Measurements from ENCODE around the gene ARHGAP25.
"Not testable (repeated sequence)": the region's sequence is repeated elsewhere in the genome, so short reads cannot be mapped to it uniquely, and the experiment has no call there.

Gene ARHGAP25

DNA sequence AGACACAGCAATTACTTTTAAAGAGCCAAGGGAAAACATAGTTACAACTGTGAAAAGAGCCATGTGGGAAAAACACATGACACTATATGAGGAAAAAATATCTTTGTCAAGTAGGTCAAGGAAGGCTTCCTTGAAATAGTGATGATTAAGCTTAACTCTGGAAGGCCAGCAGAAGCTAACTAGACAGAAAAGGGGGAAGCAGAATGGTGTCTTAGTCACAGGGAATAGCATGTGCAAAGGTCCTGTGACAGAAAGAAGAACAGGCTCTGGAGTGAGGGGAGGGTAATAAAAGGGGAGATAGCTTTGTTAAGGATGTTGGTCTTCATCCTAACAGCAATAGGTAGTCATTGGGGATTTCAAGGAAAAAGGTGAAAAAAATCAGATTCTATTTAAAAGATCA is 64.0 kb downstream of the ARHGAP25 start:
- DNase-seq (ENCODE audit: low read depth) = no peak

GRCh38 chr2:68799140-68800026 is 64.8 kb downstream of the ARHGAP25 start:
- no peak for DNase-seq (ENCODE audit: low read depth)

GRCh38 chr2:68800027-68800401 is 65.4 kb downstream of the ARHGAP25 start:
- no peak for DNase-seq (ENCODE audit: low read depth)

- no peak for DNase-seq (ENCODE audit: low read depth)
Observed at GRCh38 chr2:68800517-68800916, 65.9 kb downstream of the ARHGAP25 start.

GRCh38 chr2:68802161-68802560 is 67.5 kb downstream of the ARHGAP25 start:
- not testable (repeated sequence) for DNase-seq (ENCODE audit: low read depth)

- DNase-seq (ENCODE audit: low read depth) = no peak
Observed at GRCh38 chr2:68805025-68805424, 70.4 kb downstream of the ARHGAP25 start.

GRCh38 chr2:68806511-68807109 is 72.0 kb downstream of the ARHGAP25 start:
- DNase-seq (ENCODE audit: low read depth) = no peak

- DNase-seq (ENCODE audit: low read depth) = no peak
Observed at GRCh38 chr2:68807821-68808266, 73.2 kb downstream of the ARHGAP25 start.

DNA sequence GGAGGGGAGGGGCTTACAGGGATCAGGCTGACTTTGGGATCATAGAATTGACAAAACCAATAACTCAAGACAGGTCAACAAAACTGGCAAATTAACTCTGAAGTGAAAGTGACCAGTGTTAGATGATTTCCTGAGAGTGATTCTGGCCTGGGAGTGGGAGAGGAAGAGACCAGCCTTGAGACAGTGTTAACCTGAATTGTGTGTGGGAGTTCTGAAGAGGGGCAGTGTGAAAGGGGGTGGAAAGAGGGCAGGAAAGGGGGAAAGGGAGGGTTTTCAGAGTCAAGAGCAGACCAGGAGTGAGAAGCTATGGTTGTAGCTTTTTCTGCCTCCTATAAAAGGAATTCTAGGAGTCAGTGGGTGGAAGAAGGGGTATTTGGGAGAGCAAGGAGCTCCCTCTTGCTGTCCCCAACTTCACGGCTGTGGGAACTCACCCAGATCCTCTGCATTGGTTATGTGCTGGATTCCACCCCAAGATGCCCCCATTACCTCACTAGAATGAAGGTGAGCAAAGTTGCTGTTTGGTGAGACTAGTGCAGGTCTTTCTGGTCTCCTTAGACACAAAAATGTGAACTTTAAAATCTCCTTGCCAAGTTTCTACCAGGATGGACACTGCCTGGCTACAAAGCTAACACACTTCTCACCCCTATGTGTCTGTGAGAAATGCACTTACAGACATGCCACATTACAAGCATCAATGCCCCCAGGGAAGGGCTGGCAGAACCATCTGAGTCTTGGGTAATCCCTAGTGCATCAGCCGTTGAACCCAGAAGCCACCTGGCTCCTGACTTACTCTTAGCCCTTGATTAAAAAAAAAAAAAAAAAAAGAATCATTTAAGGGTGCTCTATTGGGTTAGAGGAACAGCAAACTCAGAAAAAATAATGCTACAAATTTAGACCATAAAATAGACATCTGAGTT is 75.0 kb downstream of the ARHGAP25 start:
- no peak for DNase-seq (ENCODE audit: low read depth)

GRCh38 chr2:68811364-68811763 is 76.8 kb downstream of the ARHGAP25 start:
- DNase-seq (ENCODE audit: low read depth) = no peak

DNA sequence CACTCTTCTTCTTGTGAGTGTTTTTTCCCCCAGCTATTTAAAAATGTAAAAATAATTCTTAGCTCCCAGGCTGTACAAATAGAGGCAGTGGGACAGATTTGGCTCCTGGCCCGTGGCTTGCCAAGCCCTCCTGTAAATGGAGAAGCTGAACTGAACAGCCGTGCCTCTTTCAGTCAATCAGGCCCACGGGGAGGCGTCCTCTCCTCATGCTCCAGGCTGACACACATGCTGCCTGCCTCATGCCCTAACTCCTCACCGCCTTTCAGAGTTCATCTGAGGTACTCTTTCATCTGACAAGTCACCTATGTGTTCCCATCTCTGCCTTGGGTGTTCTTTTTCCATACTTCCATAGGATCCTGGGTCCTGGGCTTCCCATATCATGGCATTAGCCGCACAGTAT is 77.6 kb downstream of the ARHGAP25 start:
- no peak for DNase-seq (ENCODE audit: low read depth)

DNA sequence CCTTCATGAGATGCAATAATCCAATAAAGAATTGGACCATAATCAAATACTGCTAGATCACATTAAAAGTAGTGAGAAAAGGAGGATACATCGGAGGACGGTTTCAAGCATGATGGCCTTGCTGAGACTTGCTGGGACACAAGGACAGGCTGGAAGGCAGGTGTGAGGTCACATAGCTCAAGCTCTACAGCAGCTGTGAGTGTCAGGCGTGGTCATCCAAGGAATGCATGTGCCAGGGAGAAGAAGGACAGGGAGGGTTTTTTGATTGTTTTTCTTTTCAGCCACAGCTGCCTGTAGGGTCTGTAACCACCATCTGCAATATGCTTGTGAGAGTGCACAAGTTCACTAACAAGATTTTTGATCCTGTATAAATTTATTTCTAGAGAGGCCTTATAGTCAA is 79.0 kb downstream of the ARHGAP25 start:
- no peak for DNase-seq (ENCODE audit: low read depth)

GRCh38 chr2:68817306-68817705 is 82.7 kb downstream of the ARHGAP25 start:
- no peak for DNase-seq (ENCODE audit: low read depth)

GRCh38 chr2:68819556-68819955 is 84.9 kb downstream of the ARHGAP25 start:
- DNase-seq (ENCODE audit: low read depth) = no peak

DNA sequence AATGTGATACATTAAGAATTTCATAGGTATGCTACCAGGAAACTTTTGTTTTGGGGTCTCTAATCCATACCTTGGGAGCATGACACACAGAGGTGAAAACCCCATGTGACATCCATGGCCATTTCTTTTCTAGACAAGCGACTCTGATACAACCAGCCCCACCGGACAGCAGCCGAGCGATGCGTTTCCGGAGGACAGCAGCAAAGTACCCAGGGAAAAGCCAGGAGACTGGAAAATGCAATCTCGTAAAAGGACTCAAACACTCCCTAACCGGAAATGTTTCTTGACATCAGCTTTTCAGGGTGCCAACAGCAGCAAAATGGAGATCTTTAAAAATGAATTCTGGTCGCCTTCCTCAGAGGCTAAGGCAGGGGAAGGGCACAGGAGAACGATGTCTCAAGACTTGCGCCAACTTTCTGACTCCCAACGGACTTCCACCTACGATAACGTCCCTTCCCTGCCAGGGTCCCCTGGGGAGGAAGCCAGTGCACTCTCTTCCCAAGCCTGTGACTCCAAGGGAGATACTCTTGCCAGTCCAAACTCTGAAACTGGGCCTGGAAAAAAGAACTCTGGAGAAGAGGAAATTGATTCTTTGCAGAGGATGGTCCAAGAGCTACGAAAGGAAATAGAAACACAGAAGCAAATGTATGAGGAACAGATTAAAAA is 87.7 kb downstream of the ARHGAP25 start:
- DNase-seq (ENCODE audit: low read depth) = no peak

GRCh38 chr2:68824831-68825230 is 90.2 kb downstream of the ARHGAP25 start:
- no peak for DNase-seq (ENCODE audit: low read depth)

- DNase-seq (ENCODE audit: low read depth) = no peak
Observed at GRCh38 chr2:68825866-68826265, 91.3 kb downstream of the ARHGAP25 start.

DNA sequence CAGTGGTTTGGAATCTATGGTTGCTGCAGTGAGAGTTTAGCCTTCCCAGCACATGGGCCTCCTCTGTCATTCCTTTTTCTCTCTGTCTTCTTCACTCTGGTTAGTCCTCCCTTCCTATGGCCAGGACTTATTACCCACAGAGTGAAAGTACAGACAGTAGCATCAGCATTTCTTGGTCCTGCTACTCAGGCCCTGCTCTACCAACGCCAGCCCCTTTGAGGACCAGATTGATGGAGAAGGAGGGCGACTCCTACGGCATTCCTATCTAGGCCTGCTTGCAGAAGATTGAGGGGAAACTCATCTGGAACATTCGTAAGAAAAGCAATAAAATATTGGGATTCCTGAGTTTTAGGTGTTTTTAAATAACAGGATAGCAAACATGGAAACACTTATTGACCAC is 93.1 kb downstream of the ARHGAP25 start:
- no peak for DNase-seq (ENCODE audit: low read depth)

DNA sequence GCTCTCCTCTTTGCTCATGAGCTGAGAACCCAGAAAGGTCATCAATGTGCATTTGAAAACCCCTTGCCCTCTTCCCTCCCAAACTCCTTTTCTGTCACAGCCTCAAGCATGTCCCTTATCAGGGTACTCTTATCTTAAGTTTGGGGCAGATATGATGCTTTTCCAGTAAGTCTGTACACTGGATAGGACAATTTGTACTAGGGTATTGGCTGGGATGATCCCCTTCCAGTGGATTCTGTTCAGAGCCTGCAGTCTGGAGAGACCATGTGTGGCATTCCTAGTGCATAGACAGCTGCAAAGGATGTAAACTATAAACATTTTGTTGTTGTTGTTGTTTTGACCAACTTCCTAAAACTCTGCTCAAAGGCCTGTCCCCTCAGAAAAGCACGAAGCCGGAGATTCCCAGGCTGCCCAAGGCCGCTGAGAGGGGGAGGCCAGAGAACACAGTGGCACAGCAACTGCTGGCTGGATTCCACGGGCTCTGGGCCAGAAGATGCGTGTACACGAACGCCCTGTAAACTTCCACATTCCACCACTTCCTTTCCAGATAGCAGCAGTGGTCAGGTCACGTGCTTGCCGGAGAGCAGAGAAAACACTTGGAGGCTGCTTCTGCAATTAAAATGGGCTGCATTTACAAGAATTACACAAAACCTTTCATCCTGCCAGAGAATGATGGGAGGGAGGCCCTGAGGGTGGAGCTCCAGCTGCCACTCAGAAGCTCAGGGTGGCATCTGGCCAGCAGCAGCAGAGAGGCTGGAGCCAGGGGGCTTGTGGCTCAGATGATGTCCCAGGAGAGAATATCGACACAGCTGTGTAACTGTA is 94.5 kb downstream of the ARHGAP25 start:
- peak; percentile 61 for DNase-seq (ENCODE audit: low read depth)

- no peak for DNase-seq (ENCODE audit: low read depth)
Observed at GRCh38 chr2:68829749-68830148, 95.1 kb downstream of the ARHGAP25 start.

DNA sequence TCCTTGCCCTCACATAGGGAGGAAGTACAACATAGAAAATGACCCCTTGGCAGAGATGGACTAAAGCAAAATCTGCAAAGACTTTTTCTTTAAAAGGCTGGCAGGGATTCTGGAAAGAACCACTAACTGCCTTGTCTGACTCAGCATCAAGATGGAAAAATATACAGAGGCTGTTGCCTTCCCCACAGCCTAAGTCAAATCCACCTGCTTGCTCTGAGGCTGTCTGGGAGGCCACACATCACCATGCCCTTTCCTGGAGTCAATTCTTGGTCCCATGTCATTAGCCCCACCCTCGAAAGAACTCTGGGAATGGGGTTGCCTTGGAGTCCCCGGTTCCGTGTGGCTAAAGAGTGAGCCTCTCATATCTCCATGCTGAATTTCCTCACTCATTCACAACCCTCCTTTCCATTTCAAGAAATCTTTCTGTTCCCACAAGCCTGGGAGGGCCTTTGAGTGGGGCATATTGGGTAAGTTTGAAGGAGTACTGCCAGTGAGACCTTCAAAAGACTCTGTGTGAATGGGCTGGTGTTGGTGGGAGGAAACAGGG is 97.1 kb downstream of the ARHGAP25 start:
- DNase-seq (ENCODE audit: low read depth) = no peak

Measured in T follicular helper cell (primary cell).